HepG2 (cell line): ENCODE data around the gene ADAMTS13. TPM values are rescaled to one million over a fixed set of nuclear protein-coding genes. Genes with fewer than 3 reads are reported as not detected.

Experiments
- ATAC-seq: fragments of 200-7000 bp; cut with Tn5 transposase; 3 replicates; pipeline ENCODE4 v1.9.1; 2020; ENCODE audit warnings: mild to moderate bottlenecking, moderate library complexity
- BruUV-seq: library from RNA; stranded (reverse); fragments of 400-500 nt; replicated peaks from 2 replicates; lab custom pipeline; 2021; lab: Mats Ljungman, UMichigan
- CTCF ChIA-PET: fragments of 300-600 bp; formaldehyde crosslinking; extraction: SDS; loops from one replicate; lab custom pipeline; 2021; ENCODE audit warnings: low total read pairs, inconsistent platforms, low intra/inter-chr PET ratio; lab: Yijun Ruan, JAX
- POLR2A ChIA-PET: fragments of 350-600 bp; sonication (Branson Sonifier 250); formaldehyde crosslinking; loops from one replicate; lab custom pipeline; 2020; ENCODE audit warnings: antibody characterized with exemption, inconsistent platforms; lab: Yijun Ruan, JAX
- DNase-seq: peaks from one replicate; pipeline ENCODE4 v3.0.0-alpha.2; 2015; ENCODE audit warnings: low spot score
- FAIRE-seq: peaks from 3 replicates; lab custom pipeline; 2011; peaks lifted over from hg19 to GRCh38; lab: Jason Lieb, UNC
- H2AFZ ChIP-seq: one replicate; pipeline ENCODE4 v1.6.1; 2011; ENCODE audit warnings: low read length, inconsistent platforms
- H3K27ac ChIP-seq: fragments of 300-600 bp; 3 replicates; pipeline ENCODE4 v1.8.0; 2011; ENCODE audit warnings: mixed run types, mild to moderate bottlenecking, mixed read lengths, low read length, inconsistent platforms; ENCODE audit not compliant: insufficient read depth; ENCODE audit errors: extremely low read length
- H3K27me3 ChIP-seq, 2 experiments: fragments of 200-600 bp in 1 of 2; 2 replicates in 1 of 2; 3 replicates in 1 of 2; pipeline versions ENCODE4 v1.6.0 to v1.8.0; 2011; ENCODE audit warnings: low read length in 2 of 2, mild to moderate bottlenecking in 2 of 2, moderate library complexity in 2 of 2, inconsistent platforms in 1 of 2; ENCODE audit not compliant: insufficient read depth in 2 of 2, control insufficient read depth in 1 of 2
- H3K36me3 ChIP-seq, 2 experiments: fragments of 200-600 bp in 1 of 2; replicated peaks in 1 of 2; 2 replicates in 1 of 2; 3 replicates in 1 of 2; pipeline versions ENCODE4 v1.5.1 to v1.8.0; 2011; ENCODE audit warnings: low read length in 2 of 2, inconsistent platforms in 1 of 2; ENCODE audit not compliant: insufficient read depth in 2 of 2, control insufficient read depth in 1 of 2
- H3K4me1 ChIP-seq: 2 replicates; pipeline ENCODE4 v1.5.1; 2012; ENCODE audit warnings: low read length, inconsistent platforms; ENCODE audit not compliant: insufficient read depth
- H3K4me2 ChIP-seq: 2 replicates; pipeline ENCODE4 v1.6.0; 2011; ENCODE audit warnings: low read depth, low read length, inconsistent platforms
- H3K4me3 ChIP-seq, 3 experiments: fragments of 200-600 bp in 1 of 3; sonication (generic), shearing (Covaris generic) in 1 of 3; replicated peaks in 1 of 3; 2 replicates each; pipeline ENCODE4 v1.5.1; 2011 to 2016; ENCODE audit warnings: low read length in 3 of 3, inconsistent platforms in 2 of 3, low read depth in 2 of 3, mild to moderate bottlenecking in 2 of 3, control low read depth in 1 of 3, mixed read lengths in 1 of 3; ENCODE audit not compliant: insufficient read depth in 1 of 3
- H3K79me2 ChIP-seq: one replicate; pipeline ENCODE4 v1.6.1; 2011; ENCODE audit warnings: low read length, inconsistent platforms; ENCODE audit not compliant: insufficient read depth
- H3K9ac ChIP-seq: 2 replicates; pipeline ENCODE4 v1.6.0; 2011; ENCODE audit warnings: mild to moderate bottlenecking, low read depth, low read length, inconsistent platforms; ENCODE audit not compliant: insufficient read depth
- H3K9me3 ChIP-seq: 2 replicates; pipeline ENCODE4 v1.5.1; 2012; ENCODE audit warnings: mild to moderate bottlenecking, low read length
- H4K20me1 ChIP-seq: 2 replicates; pipeline ENCODE4 v1.6.0; 2011; ENCODE audit warnings: inconsistent platforms, mild to moderate bottlenecking, low read length, moderate library complexity; ENCODE audit not compliant: insufficient read depth
- GABPA ChIP-seq, 2 experiments: IDR thresholded peaks; 2 replicates each; pipeline ENCODE4 v1.6.1; 2011 to 2016; ENCODE audit warnings: low read depth in 2 of 2, low read length in 1 of 2, missing biosample characterization in 1 of 2, missing genetic modification characterization in 1 of 2
- TRIM24 ChIP-seq: sonication (generic); formaldehyde crosslinking; IDR thresholded peaks from 2 replicates; pipeline ENCODE4 v1.8.0; 2022; ENCODE audit warnings: mild to moderate bottlenecking, missing genetic modification reagents
- ZNF570 ChIP-seq: sonication (generic); formaldehyde crosslinking; IDR thresholded peaks from 2 replicates; pipeline ENCODE4 v1.4.0; 2020; ENCODE audit warnings: mild to moderate bottlenecking, missing genetic modification reagents, borderline replicate concordance
- WGBS: methylation state at CpG from one replicate; pipeline ENCODE4 v1.1.6; 2017; ENCODE audit warnings: low lambda C conversion rate; 5-methylcytosine and 5-hydroxymethylcytosine counted together
- in situ Hi-C: cut with HindIII; loops from 2 replicates; pipeline ENCODE4 v1.10.0; 2017; ENCODE audit warnings: low pct_unique_long_range_greater_than_20kb; ENCODE audit not compliant: extremely low pct_ligation_motif_present
- intact Hi-C: fragments of 100-400 bp; cut with micrococcal nuclease; formaldehyde crosslinking; loops from one replicate; pipeline ENCODE4 v1.10.0; 2022; ENCODE audit not compliant: unreplicated experiment
- polyA plus RNA-seq, 8 experiments: library from polyadenylated mRNA; depleted of rRNA in 3 of 8; stranded (reverse) in 7 of 8; unstranded in 1 of 8; fragments of >200 nt; fragmentation: Illumina TruSeq in 4 of 8; extraction: Trizol in 4 of 8; gene quantifications; 2 replicates each; pipeline versions ENCODE4 v1.2.1 to v1.2.3, GENCODE V29; 2011 to 2016; ENCODE audit warnings: low read depth in 4 of 8, missing spikeins in 1 of 8, mixed read lengths in 1 of 8; ENCODE audit not compliant: insufficient read depth in 1 of 8
- total RNA-seq, 5 experiments: library from RNA; depleted of rRNA; stranded (reverse); fragments of >200 nt; fragmentation: Illumina TruSeq; extraction: Trizol; gene quantifications; 2 replicates each; pipeline ENCODE4 v1.2.3, GENCODE V29; 2016; ENCODE audit warnings: low read depth in 1 of 5
- TF ChIP-seq, protein P1 (sequence below): sonication (generic); formaldehyde crosslinking; IDR thresholded peaks from 2 replicates; pipeline ENCODE4 v1.5.0; 2020; ENCODE audit warnings: mild to moderate bottlenecking, low read depth, missing genetic modification reagents, borderline replicate concordance
- TF ChIP-seq, protein P2 (sequence below): sonication (generic); formaldehyde crosslinking; IDR thresholded peaks from 2 replicates; pipeline ENCODE4 v1.4.0; 2020; ENCODE audit warnings: missing genetic modification reagents

The ADAMTS13 gene
- total and polyA plus RNA-seq, 2 of the 13 experiments (the other 11 are each of a cell fraction or from before 2014, with no cell fraction given) = 0.91 to 4.5 TPM

DNA sequence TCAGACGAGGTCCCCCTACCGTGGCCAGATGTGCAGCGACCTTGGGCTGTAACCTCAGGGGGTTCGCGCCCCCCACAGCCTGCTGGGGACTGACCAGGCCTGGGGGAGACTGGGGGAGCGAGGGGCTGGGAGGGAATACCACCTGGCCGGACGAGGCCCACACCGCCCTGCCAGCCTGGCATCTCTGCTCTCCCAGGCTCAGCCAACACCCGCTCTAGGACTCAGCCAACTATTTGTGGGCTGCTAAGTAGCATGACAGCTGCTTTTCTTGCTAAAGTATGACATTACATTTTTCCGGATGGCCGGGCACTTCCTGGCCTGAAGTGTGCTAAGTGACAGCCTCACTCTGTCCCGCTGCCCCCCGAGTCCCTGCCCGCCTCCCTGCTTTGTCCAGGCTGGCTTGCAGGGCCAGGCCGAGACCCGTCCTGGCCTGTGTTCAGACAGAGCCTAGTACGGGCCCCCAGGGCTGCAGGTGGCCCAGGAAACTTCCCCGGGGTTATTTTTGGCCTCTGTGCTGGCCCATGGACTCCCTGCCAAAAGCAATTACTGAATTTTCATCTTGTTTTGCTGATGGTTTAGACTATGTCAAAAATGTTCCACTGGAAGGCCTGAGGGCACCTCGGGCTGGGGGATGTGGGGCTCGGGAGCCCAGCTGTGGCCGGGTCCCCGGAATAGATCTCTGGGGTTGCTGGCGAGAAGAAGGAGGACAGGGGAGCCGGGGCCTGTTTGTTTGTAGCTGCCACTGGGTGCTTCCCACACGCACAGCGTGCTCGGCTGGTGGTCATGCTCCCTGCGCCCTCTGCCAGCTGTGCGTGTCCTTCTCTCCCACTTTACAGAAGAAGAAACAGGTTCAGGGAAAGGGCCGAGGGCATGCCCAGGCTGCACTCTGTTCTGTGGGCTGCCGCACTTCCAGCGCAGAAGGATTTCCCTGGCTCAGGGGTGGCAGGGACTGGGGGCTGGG lies 70.2 kb downstream of the ADAMTS13 start:
- ChIA-PET POLR2A (interaction anchor here (0.7 kb wide), 1 partner anchor 93 kb away, joined by 3 read pairs; no protein-coding TSS in a partner anchor), CTCF (no interaction called here)
- Histone ChIP-seq H3K27ac (no peak overlapping the region), H3K9ac (no peak overlapping the region), H3K36me3 (no peaks in the 10 kb centered on the region), H4K20me1 (no peaks in the 10 kb centered on the region), H3K27me3 (peaks cover 15 to 74% of the 10 kb centered on the region in 2 experiments), H3K79me2 (no peaks in the 10 kb centered on the region), H3K4me1 (peaks cover 78% of the 10 kb centered on the region), H3K9me3 (no peaks in the 10 kb centered on the region), H3K4me3 (no peak overlapping the region), H3K4me2 (no peak overlapping the region), H2AFZ (no peak overlapping the region)
- TF ChIP-seq, protein P1, sequence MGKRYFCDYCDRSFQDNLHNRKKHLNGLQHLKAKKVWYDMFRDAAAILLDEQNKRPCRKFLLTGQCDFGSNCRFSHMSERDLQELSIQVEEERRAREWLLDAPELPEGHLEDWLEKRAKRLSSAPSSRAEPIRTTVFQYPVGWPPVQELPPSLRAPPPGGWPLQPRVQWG (CRISPR knock-in tag) = no peak
- TF ChIP-seq TRIM24 (no peak), ZNF570 (no peak)
- DNase-seq (no peak), ATAC-seq (no peak), FAIRE-seq (no peak)
- intact Hi-C loops (no loop called here), in situ Hi-C loops (no loop called here)
- 17% methylated on average over 18 of the region's 33 CpGs for WGBS
- BruUV-seq = no TSS peak

DNA sequence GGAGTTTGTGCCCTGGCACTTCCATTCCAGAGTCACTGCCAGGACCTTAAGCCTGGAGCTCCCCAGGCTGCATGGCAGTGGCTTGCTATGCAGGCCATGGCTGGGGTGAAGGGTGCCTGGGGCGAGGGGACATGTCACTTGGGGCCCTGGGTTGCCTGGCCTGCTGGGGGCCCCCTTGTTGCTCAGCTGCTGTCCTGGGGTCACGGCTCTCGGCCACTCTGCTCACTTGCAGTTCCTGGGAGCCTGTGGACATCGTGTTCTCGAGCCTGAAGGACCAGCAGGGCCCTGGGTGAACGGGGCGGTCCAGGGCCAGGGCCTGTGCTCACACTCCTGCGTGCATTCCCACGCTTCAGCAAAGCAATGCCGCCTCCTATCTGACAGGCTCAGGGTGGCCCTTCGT lies 71.3 kb downstream of the ADAMTS13 start:
- WGBS = 28% methylated on average over 5 of the region's 11 CpGs
- ATAC-seq (no peak), FAIRE-seq (no peak), DNase-seq (no peak)
- TF ChIP-seq, protein P2, sequence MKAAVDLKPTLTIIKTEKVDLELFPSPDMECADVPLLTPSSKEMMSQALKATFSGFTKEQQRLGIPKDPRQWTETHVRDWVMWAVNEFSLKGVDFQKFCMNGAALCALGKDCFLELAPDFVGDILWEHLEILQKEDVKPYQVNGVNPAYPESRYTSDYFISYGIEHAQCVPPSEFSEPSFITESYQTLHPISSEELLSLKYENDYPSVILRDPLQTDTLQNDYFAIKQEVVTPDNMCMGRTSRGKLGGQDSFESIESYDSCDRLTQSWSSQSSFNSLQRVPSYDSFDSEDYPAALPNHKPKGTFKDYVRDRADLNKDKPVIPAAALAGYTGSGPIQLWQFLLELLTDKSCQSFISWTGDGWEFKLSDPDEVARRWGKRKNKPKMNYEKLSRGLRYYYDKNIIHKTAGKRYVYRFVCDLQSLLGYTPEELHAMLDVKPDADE = no peak
- 0 out of 2 replicates have a peak, but pooled peaks have one; percentile 14 for TF ChIP-seq GABPA (IDR thresholded peaks at IDR 0.05; ENCODE audit: low read depth, low read length)
- no peak for TF ChIP-seq GABPA (CRISPR knock-in tag; IDR thresholded peaks at IDR 0.05; ENCODE audit: low read depth)
- Histone ChIP-seq H3K27ac (no peak overlapping the region), H2AFZ (no peak overlapping the region), H3K4me1 (peaks cover 78% of the 10 kb centered on the region), H3K27me3 (peaks cover 15 to 77% of the 10 kb centered on the region in 2 experiments), H3K9ac (no peak overlapping the region), H3K36me3 (no peaks in the 10 kb centered on the region), H3K79me2 (no peaks in the 10 kb centered on the region), H4K20me1 (no peaks in the 10 kb centered on the region), H3K9me3 (no peaks in the 10 kb centered on the region), H3K4me3 (no peak overlapping the region), H3K4me2 (no peak overlapping the region)
- in situ Hi-C loops (no loop called here), intact Hi-C loops (no loop called here)
- BruUV-seq = no TSS peak
- ChIA-PET POLR2A (interaction anchor here (1.3 kb wide), 1 partner anchor 145 kb away, joined by 3 read pairs; the partner anchor contains the start of genes MED22 and RPL7A), CTCF (no interaction called here)
